Fibroblast of skin of back (primary cell): ENCODE measurements around the gene DLGAP5.
A peak's percentile ranks its signal among the peaks of the same experiment; 100 is the strongest.

Experiments used
- DNase-seq: peaks from one replicate; pipeline ENCODE4 v3.0.0-alpha.2; 2013

The DLGAP5 gene

GRCh38 chr14:55128386-55129085 is 62.8 kb downstream of the DLGAP5 start:
- DNase-seq = no peak

DNA sequence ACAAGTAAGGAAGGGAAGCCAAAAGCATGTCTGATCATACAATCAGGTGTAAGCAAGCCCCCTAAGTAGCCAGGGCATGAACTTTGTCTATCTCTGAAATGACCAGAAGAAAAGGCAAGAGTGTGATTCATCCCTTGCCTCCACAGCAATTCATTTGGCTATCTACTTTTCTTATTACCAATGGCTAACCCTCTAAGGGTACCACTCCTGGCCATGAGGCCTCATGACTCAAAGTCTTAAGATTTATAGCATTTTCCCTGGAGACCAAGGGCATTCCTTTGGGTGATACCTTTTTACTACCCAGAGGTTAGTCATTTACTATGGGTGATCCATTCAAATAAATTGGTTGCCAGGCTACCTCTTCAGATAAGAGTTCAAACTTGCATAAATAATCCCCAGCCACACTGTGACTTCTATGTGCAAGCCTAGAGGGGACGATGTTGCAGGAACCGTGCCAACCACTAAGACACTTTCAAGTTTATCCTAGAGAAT is 63.9 kb downstream of the DLGAP5 start:
- DNase-seq = peak; percentile 59

- DNase-seq = no peak
Measured at GRCh38 chr14:55126932-55127459, 64.4 kb downstream of the DLGAP5 start.

DNA sequence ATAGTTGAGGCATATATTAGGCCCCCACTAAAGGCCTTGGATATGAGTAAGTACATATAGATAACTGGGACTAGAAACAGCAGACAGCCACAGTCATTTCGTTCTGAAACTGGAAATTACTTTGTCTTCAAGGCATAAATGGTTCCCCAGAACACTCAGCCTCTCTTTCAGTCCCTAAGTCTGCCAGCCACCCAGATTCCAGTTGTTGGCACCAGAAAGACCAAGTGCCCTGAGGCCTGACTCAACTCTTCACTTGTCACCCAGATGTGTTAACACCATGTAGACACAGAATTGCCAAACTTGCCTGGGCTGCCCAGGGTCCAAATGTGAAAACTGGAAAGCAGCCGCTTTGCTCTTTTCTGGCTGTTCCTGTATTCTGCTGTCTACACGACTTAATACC is 65.4 kb downstream of the DLGAP5 start:
- DNase-seq = no peak

- no peak for DNase-seq
Measured at GRCh38 chr14:55125403-55125802, 66.0 kb downstream of the DLGAP5 start.

GRCh38 chr14:55124774-55125386 is 66.5 kb downstream of the DLGAP5 start:
- DNase-seq = no peak

DNA sequence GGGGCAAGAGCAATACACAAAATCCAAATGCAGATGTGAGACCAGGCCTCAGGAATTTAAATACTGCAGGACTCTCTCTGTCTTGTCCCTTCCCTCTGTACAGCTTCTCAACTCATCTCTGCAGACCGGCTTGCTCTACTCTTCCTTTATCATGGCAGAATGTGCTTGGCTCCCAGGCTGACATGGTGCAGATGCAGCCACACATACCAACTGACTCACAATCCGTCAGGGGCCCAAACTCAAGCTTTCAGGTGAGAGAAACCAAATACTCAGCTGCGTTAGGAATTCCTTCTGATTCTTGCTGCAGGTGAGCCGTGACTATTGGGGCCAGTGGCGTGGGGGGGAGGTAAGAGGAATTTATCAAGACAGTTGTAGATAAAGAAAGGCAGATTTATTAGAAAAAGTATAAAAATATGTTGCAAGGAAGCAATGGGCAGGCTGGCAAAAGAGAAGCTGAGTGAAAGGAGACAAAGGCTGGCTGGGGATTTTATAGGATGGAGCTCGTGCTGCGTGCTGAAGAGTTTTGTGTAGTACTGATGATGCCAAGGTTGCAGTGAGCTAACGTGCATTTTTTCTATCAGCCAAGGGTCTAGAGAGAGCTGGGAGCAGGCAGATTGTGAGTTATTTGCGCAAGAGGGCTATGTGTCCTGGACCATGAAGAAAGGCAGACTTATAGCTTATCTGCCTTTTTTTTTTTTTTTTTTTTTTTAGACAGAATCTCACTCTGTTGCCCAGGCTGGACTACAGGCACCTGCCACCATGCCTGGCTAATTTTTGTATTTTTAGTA is 67.3 kb downstream of the DLGAP5 start:
- DNase-seq = no peak

- DNase-seq = peak; percentile 92
Measured at GRCh38 chr14:55123101-55123500, 68.3 kb downstream of the DLGAP5 start.

DNA sequence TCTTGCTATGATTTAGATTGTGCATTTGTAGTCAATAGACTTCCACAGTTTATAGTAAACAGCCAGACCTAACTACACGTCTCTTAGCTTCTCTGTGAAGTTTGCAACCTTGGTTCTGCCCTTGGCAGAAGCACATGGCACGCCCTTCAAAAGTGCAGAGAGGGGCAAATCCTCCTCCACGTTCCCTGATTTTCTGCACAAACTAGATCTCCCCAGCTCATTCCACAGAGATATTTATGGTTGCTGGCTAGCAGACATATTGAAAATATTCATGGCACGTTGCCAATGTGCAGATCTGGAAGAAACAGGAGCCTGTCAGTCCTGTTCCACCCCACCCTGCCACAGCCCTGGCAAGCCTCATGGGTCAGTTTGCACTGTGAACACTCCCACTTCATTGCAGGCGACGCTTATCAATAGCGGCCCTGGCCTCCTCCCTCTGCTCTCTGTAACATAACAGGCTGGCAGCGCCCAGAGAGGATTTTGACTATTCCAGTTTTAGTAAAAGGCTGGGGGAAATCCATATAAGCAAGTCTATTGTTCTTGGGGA is 68.9 kb downstream of the DLGAP5 start:
- DNase-seq = no peak

- DNase-seq = no peak
Measured at GRCh38 chr14:55121628-55122439, 69.6 kb downstream of the DLGAP5 start.

DNA sequence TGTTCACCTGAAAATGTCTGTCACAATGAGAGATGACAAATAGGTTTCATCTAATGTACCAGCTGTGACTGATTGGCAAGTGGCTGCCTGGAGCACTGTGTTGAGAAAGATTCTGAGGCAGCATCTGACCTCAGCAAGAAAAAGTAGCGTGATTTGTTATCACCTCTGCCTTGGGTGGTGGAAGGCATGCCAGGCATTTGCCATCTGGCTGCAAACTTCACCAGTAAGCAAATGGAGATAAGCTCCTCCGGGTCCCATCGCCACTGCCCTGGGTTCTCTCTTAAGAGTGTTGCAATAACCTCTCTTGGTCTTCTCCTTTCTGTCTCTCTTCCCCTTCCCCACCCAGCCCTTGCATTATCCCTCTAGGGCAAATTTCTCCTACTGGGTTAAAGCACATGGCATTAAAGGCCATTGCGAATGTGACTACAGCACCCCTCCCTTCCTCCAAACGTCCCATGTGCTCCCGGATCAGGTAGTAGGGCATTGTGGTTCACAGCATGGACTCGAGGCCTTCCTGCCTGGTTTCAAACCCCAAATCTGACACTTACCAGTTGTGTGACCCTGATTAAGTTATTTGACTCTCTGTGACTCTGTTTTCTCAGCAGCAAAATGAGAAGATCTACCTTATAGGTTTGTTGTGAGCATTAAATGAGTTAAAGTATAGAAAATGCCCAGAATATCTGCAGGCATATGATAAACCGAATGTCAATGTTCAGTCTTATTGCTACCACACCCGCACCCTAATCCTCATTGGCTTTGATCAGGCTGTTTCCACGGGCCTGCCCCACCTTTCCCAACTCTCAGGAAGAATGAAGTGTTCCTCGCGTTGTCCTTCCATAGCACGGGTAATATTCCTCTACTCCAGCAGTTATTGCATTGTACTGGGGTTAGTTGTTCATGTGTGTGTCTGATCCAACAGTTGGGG is 70.6 kb downstream of the DLGAP5 start:
- no peak for DNase-seq

DNA sequence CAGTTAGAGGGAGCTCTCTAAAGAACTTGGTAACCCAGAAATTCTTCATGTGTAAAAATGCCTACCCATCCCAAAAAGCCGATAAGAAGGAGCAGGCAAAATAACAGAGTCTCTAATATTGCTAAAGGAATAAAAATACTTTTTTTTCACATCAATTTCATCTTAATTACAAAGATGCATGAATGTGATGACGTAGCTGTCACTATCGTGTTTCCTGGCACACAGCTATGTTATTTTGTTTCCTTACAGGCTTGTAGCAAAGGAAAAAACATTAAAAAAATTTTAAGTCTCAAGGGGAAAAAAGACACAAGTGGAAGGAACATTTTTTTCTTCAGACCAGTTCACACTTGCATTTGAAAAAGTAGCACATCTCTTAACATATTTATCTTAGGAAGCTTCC is 72.6 kb downstream of the DLGAP5 start:
- no peak for DNase-seq

DNA sequence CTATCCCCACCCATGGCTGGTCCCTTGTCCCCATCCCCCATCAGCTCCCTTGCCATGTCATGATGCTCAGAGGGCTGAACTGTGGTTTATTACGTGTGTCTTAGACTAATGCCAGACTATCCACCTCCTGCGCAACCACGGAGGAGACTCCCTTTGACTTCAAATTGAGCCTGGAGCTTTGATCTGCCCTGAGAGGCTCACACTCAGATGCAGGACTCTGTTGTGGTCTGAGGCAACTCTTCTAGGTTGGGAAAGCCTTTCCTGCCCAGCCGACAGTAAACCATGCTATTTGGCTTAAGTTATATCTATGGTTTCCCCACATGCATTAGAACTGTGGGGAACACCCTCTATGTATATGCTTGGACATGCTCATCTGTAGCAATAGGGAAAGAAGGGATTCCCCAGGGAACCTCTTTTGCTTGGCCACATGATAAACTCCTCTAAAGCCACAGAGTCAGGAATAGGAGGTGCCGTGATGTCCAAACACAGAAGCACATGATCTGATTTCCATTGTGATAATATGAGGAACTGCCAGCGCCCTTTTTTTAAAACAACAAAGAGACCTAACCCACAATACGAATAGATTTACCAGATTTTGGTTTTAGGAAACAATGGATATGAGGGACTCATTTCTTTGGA is 73.5 kb downstream of the DLGAP5 start:
- no peak for DNase-seq

DNA sequence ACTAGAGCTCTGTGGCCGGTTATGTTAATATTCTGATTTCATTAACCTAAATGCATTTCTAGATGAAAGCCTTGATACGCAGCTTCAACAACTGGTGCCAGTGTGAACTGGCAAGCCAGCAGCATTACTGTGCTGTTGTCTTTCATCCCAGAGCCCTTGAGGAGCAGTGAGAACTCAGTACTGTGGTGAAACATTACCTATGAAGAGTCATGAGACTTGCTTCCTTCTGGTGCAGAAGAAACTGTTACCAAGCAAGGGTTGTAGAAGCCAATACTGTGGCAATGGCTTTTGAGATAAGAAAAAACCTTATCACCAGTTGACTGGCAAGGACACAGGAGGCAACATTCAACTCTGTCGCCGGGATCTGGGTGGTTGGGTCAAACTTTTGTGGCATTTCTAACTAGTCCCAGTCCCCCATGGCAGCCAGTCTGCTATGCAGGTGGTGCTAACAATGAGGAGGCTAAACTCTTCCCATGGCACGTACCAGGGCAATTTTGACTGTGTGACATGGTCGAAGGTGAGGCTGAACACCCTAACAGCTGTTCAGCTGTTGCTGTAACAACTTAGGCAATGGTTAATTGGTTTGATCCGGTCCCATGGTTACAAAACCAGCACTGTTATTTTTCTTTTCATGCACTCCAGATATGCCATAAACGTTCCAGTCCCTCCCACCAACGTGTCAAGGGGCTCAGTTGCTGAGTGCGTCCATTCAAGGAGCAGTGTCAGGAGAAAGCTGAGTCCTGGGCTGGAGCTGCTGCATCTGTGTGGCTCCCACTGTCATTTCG is 74.9 kb downstream of the DLGAP5 start:
- no peak for DNase-seq

- DNase-seq = no peak
Measured at GRCh38 chr14:55115861-55116245, 75.5 kb downstream of the DLGAP5 start.

DNA sequence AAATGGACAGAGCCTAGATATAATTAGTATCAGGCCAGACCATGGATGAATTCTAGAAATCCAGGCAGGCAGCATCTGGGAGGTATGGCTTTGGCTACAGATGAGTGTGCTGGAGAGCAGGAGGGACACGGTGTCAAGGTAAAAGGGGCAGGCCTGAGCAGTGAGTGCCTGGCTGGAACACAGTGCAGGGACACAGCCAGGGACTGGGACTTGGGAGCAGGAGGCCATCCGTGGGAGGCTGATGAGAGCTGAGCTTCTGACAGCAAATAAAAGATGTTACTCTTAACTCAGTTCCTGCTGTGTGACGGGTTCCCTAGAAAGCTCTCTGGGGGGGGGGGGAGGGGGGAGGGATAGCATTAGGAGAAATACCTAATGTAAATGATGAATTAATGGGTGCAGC is 75.9 kb downstream of the DLGAP5 start:
- DNase-seq = no peak

- DNase-seq = no peak
Measured at GRCh38 chr14:55114720-55115119, 76.7 kb downstream of the DLGAP5 start.

DNA sequence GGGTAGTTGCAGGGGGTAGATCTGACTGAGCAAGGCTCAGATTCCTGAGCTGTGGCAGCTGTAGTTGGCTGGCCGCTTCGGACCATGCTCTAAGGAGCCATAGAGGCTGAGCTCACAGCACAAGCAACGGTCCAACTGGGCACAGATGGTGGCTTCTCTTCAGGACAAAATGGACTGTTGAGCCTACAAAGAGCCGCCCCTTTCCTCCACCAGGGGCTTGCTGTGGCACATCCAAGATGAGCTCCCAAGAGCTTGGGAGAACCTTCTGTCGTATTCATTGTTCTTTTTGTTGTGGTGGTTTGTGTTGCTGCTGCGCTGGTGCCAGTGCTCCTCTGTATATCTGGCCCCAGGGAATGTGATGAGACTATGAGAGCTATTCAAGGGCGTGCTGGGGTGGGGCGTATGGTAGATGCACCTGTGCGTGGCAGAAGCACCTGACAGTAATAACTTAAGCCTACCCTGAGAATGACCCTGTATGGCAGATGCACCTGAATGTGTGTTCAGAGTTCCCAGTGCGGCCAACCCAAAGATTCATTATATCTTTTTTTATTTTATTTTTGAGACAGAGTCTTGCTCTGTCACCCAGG is 80.2 kb downstream of the DLGAP5 start:
- DNase-seq = no peak

DNA sequence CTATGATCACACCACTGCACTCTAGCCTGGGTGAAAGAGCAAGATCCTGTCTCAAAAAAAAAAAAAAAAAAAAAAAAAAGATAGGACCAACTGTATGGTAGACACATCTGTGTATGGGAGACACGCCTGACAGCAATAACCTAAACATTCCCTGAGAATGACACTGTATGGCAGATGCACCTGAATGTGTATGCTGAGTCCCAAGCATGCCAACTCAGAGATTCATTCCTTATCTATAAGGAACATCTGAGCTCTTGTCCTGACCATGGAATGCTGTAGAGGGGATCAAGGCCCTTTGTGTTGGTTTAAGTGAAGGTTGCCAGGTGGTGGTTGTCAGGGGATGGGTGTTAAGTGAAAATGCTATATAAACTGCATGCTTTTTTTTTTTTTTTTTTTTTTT is 81.5 kb downstream of the DLGAP5 start:
- DNase-seq = no peak
